Femur (tissue), 1 donor: Measurements from ENCODE around the gene LRATD1.
A peak's percentile ranks its signal among the peaks of the same experiment; 100 is the strongest.
"Not testable (repeated sequence)": the region's sequence is repeated elsewhere in the genome, so short reads cannot be mapped to it uniquely, and the experiment has no call there.

ENCODE experiments used
- DNase-seq: peaks from one replicate; pipeline ENCODE4 v3.0.0-alpha.2; 2017

LRATD1 gene, protein sequence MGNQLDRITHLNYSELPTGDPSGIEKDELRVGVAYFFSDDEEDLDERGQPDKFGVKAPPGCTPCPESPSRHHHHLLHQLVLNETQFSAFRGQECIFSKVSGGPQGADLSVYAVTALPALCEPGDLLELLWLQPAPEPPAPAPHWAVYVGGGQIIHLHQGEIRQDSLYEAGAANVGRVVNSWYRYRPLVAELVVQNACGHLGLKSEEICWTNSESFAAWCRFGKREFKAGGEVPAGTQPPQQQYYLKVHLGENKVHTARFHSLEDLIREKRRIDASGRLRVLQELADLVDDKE

GRCh38 chr2:14632133-14632936, at the start of gene LRATD1:
Gene LRATD1, plus strand, starts transcription at chr2:14632717. Its CDS starts 1,263 bp downstream, at chr2:14633980.
- peak; percentile 92 for DNase-seq

DNA sequence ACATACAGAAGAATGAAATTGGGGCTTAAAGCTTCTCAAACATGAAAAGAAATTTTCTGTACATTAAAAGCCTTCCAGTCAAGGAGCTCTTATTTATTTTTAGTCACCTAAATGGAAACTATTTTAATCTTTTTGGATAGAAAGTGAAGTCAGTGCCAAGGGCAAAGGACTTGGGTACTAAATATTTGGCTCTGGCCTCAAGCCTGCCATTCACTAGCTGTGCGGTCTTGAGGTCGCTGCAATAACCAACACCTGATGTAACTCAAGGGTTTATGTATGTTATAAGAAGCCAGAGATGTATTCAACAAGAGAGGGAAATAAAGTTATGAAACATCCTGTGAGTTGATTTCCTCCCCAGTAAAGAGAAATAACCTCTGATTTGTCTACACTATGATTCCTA, 49.5 kb upstream of the LRATD1 start:
- DNase-seq: no peak

DNA sequence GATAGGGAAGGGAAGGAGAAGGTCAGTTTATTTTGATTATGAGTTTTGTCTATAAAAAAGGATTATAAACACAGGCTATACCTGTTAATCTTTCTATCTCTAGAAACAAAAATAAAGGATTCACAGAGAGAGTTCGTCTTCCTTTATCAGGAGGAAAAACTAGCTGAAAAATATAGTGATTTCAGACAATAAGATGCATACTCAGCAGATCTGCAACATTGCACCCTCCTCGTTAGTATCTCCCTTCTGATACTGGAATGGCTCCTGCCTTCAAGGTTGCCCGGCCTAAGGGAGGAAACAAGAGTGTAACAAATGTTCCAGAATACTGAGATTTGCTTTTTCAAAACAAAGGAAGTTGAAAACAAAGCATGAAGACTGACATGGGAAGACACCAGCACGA, 48.7 kb upstream of the LRATD1 start:
- no peak for DNase-seq

GRCh38 chr2:14587119-14587518, 45.4 kb upstream of the LRATD1 start:
- DNase-seq: no peak

DNA sequence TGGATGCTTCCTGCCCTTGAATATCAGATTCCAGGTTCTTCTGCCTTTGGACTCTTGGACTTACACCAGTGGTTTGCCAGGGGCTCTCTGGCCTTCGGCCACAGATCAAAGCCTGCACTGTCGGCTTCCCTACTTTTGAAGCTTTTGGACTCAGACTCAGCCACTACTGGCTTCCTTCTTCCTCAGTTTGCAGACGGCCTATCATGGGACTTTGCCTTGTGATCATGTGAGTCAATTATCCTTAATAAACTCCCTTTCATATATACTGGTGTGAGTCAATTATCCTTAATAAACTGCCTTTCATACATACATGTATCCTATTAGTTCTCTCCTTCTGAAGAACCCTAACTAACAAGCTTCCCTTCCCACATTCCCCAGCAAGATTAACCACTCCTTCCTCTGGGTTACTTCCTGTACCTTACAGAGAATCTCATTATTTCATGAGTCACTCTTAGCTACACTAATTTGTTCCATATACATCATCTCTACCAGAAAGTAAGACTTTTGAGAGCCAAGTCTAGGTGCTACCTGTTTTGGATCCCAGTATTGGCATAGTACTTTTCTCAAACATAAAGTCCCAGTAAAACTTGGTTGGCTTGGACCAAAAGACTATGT, 31.3 kb upstream of the LRATD1 start:
- no peak for DNase-seq

GRCh38 chr2:14602309-14602708, 30.2 kb upstream of the LRATD1 start:
- no peak for DNase-seq

DNA sequence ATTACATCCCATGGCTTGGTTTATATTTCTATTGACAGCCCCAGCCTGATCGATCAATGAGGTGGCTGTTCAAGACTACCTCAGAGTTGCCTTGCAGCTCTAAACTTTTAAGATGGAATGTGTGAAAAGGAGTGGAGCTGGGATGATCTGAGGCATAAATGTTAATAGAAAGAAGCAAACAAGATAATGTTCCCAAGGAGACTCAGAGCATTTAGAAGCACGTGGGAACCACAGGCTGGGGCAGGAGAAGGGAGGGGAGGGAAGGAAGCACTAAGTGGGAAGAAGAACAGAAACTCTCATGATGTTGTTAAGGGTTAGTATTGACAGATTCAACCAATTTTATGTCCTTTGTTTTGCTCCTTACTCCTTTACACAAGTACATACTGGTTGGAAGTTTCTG, 28.8 kb upstream of the LRATD1 start:
- no peak for DNase-seq

GRCh38 chr2:14608245-14608644, 24.3 kb upstream of the LRATD1 start:
- DNase-seq: no peak

DNA sequence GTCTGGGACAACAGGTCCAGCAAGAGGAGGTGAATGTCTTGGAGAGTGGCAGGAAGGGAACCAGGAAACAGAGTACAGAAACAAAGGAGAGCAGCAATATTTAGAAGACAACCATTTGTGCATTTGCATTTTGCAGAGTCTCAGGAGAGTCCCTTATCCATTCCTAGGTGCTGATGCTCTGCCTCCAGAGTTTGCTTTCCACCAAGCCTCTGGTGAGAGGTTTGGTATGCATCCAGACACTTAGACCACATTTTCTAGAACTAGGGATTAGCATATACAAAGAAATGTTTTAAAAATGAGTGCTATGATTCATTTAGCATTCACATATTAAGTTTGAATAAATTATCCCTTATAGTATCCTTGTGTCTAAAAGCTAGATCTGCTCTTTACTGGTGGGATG, 18.5 kb upstream of the LRATD1 start:
- no peak for DNase-seq

DNA sequence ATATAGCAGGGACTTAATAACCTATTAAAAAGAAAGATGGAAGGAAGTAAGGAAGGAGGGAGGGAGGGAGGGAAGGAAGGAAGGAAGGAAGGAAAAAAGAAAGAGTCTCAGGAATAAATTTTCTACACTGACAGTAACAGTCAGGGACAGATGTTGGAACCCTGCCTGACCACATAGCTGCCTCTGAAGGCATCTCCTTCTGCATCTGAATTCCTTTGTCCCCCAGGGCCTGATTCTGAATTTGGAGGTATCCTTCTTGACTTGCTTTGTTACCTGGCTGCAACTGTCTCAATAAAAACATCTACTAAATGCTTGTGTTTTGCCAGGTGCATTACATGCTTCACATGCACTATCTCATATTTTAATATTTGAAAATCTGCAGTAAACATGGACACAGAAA, 17.4 kb upstream of the LRATD1 start:
- no peak for DNase-seq

DNA sequence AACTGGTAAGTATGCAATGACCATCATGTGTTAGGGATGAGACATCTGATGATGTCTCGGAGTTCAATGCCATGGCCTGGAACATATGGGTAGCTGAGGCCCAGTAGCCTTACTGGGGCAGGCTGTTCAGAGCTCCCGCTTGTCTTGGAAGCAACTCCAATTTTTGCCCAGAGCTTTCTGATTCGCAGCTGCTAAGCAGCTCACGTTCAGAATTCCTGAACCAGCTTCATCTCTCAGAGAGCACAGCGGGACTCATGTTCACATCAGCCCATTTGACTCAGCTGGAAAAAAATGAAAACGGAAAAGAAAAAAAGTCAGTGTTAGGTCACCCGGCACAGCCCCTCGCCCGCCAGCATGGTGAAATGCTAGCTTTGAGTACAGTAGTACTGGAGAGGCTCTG, 16.8 kb upstream of the LRATD1 start:
- no peak for DNase-seq

GRCh38 chr2:14616342-14616741, 16.2 kb upstream of the LRATD1 start:
- no peak for DNase-seq

DNA sequence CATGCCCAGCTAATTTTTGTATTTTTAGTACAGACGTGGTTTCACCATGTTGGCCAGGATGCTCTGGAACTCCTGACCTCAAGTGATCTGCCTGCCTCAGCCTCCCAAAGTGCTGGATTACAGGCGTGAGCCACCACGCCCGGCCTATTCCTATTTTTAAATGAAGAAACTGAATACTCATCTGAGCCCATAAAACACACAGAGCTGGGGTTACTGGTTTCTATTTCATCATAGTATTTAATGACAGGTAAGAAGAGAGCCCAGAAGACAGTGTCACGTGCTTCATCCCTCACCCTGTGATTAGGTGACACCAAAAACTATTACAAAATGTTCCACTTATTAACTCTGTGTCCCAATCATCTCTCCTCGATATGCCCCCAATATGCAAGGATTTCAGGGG, 15.6 kb upstream of the LRATD1 start:
- no peak for DNase-seq

- no peak for DNase-seq
These were observed 13.1 kb upstream of the LRATD1 start for GRCh38 chr2:14619441-14619840.

DNA sequence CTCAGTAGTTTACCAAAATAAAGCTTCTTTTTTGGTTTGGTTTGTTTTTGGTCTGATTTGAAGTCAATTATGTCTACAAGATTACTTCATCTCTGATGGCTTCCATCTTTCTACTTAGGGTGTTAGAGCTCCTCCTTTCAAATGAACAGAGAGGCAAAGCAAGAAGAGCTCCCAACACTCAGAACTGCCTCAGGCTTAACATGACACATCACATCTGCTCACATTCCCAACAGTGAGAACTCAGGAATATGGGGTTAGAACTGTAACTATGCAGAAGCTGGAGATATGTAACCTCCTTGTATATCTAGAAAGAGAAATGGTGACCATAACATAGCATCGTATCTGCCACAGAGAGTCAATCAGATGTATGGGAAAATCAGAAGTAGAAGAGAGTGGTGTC, 11.4 kb upstream of the LRATD1 start:
- DNase-seq: no peak

- no peak for DNase-seq
These were observed 10.5 kb upstream of the LRATD1 start for GRCh38 chr2:14621906-14622549.

GRCh38 chr2:14622550-14622939, 10.0 kb upstream of the LRATD1 start:
- not testable (repeated sequence) for DNase-seq

- DNase-seq: no peak
These were observed 9.3 kb upstream of the LRATD1 start for GRCh38 chr2:14623237-14623636.

- no peak for DNase-seq
These were observed 5.6 kb upstream of the LRATD1 start for GRCh38 chr2:14626873-14627272.

- DNase-seq: no peak
These were observed 3.6 kb upstream of the LRATD1 start for GRCh38 chr2:14628901-14629300.

DNA sequence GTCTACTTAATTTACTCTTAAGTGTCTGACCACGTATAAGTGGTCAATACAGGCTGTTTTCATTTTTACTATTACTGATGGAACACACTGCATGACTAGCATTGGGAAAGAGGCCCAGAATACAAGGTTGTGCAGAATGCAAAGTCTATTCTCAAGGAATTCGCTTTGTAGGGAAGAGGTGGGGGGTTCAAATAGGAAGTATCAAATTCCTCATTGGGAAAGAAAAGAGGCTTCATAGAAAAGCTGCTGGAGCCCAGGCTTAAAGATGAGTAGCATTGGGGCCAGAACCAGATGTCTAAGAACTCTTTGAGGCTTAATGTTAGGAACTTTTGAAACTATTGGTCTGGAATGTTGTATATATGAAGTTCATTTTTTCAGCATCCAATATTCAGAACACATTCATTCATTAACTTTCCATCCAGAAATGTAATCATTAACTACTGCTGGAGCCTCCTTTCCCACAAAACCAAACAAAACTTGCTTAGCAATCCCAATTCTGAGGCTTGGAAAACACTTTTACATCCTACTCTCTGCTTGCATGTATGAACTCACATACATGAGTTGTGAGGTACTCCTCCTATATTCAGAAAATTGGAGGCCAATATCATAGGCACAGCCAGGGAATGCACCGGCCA, 994 bp upstream of the LRATD1 start:
- DNase-seq: no peak

GRCh38 chr2:14633061-14633460, 544 bp downstream of the LRATD1 start:
- no peak for DNase-seq
